Large intestine (tissue), 3 donors: ENCODE results near the gene SLIT1. TPM values are rescaled to one million over a fixed set of nuclear protein-coding genes. Genes with fewer than 3 reads are reported as not detected.

Source experiments
- DNase-seq, 2 donors: peaks; one replicate each; pipeline versions ENCODE4 v3.0.0 to v3.0.0-alpha.2; 2013
- H3K27ac ChIP-seq: one replicate; pipeline ENCODE4 v1.5.1; 2013; ENCODE audit warnings: low read length
- H3K27me3 ChIP-seq: 2 replicates; pipeline ENCODE4 v1.6.1; 2013; ENCODE audit warnings: low read length; ENCODE audit not compliant: control insufficient read depth, insufficient read depth
- H3K36me3 ChIP-seq: 2 replicates; pipeline ENCODE4 v1.6.1; 2013; ENCODE audit warnings: low read length; ENCODE audit not compliant: control insufficient read depth, insufficient read depth
- H3K4me1 ChIP-seq: one replicate; pipeline ENCODE4 v1.6.1; 2013; ENCODE audit warnings: low read length; ENCODE audit not compliant: control insufficient read depth, insufficient read depth
- H3K4me3 ChIP-seq: one replicate; pipeline ENCODE4 v1.5.1; 2013; ENCODE audit warnings: low read length
- H3K9me3 ChIP-seq: one replicate; pipeline ENCODE4 v1.6.1; 2013; ENCODE audit warnings: mild to moderate bottlenecking, low read depth, low read length, moderate library complexity; ENCODE audit not compliant: control insufficient read depth
- WGBS: methylation state at CpG from one replicate; pipeline ENCODE4 v1.1.5; 2013; ENCODE audit warnings: low lambda C conversion rate; ENCODE audit not compliant: insufficient coverage; 5-methylcytosine and 5-hydroxymethylcytosine counted together
- polyA plus RNA-seq: library from polyadenylated mRNA; unstranded; fragments of 120-200 nt; gene quantifications from one replicate; pipeline ENCODE4 v1.2.1, GENCODE V29; 2013

The SLIT1 gene
- polyA plus RNA-seq, 1 donor: 1.6 TPM

- no peaks in the 10 kb centered on the region for H3K4me1 ChIP-seq
- H3K9me3 ChIP-seq: no peaks in the 10 kb centered on the region
- H3K27ac ChIP-seq: no peak overlapping the region
- no CpG with 5 or more reads among the region's 5 CpGs for WGBS
- H3K36me3 ChIP-seq: no peaks in the 10 kb centered on the region
- no peak for DNase-seq
- H3K4me3 ChIP-seq: no peak overlapping the region
- peaks cover 22% of the 10 kb centered on the region for H3K27me3 ChIP-seq
Observed at GRCh38 chr10:97174276-97174775, 11.4 kb downstream of the SLIT1 start.

DNA sequence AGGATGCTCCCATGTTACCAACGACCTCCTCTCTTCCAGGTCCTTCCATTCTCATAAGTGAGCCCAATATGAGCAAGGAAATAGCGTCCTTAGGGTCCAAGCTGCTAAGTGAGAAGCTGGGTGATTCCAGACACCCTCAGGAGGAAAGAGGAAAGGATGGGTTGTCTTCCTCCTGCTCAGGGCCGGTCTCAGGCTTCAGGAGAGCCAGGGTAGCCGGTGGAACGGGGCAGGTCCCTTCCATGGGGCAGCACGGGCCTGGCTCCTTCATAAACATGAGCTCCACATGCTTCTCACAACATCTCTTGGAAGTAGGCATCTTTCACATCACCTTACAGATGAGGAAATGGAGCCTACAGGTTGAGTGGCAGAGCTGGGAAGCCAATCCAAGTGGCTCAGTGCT, 12.7 kb downstream of the SLIT1 start:
- Histone ChIP-seq H3K4me1 (no peaks in the 10 kb centered on the region), H3K27me3 (peaks cover 12% of the 10 kb centered on the region), H3K4me3 (no peak overlapping the region), H3K9me3 (no peaks in the 10 kb centered on the region), H3K27ac (no peak overlapping the region), H3K36me3 (no peaks in the 10 kb centered on the region)
- DNase-seq: no peak
- WGBS: no CpG with 5 or more reads among the region's 6 CpGs

DNA sequence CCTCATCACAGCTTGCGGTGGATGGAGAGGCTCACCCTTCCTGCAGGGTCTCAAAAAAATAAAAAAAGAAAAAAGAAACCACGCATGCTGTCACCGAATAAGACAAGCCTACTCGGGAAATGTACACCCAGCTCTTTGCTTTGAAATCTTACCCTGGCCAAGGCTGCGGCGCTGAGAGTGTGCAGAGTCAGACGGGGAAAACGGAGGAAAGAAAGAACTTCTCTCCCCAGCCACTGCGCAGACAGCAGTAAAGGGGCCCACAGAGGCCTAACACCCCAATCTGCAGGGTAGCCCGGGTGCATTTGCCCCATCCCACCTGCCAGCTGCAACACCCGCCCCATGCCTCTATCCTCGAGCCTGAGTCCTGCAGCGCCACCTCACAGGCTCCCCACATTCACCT, 14.8 kb downstream of the SLIT1 start:
- Histone ChIP-seq H3K27me3 (no peaks in the 10 kb centered on the region), H3K36me3 (no peaks in the 10 kb centered on the region), H3K27ac (no peak overlapping the region), H3K9me3 (no peaks in the 10 kb centered on the region), H3K4me1 (no peaks in the 10 kb centered on the region), H3K4me3 (no peak overlapping the region)
- 80% methylated on average over 1 of the region's 13 CpGs for WGBS
- no peak for DNase-seq

DNA sequence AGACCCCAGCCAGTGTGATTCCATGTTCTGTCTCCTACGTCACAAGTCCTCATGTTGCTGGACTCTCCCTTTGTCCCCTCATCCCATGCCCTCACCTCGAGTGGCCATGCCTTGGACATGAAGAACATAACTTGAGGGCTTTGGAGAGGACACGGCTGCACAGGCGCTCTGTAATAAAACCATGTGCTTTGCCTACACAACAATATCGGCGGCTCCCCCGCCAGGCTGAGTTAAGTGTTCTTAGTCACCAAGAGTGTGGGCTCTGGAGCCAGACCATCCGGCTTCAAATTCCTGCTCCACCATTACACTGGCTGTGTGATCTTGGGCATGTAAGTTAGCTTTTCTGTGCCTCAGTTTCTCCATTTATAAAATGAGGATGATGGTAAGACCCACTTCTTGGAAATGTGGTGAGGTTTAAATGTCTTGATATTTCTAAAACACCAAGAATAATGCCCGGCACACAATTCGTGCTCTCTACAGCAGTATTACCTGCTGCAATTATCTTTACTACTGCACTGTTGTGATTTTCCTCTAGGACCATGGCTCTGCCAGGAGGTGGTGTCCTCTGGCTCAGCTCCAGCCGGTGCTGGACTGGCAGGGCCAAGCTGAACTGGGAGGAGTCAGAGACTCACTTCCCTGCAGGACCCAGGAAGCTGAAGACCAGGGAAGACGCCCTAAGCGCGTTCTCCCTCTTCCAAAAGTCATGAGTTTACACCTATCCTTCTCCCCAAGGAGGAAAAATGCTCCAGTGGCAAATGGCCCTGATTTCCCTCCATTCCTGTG, 15.7 kb downstream of the SLIT1 start:
- no peak overlapping the region for H3K4me3 ChIP-seq
- no peak overlapping the region for H3K27ac ChIP-seq
- no peak for DNase-seq
- no peaks in the 10 kb centered on the region for H3K27me3 ChIP-seq
- no peaks in the 10 kb centered on the region for H3K36me3 ChIP-seq
- no CpG with 5 or more reads among the region's 14 CpGs for WGBS
- no peaks in the 10 kb centered on the region for H3K4me1 ChIP-seq
- H3K9me3 ChIP-seq: no peaks in the 10 kb centered on the region

DNA sequence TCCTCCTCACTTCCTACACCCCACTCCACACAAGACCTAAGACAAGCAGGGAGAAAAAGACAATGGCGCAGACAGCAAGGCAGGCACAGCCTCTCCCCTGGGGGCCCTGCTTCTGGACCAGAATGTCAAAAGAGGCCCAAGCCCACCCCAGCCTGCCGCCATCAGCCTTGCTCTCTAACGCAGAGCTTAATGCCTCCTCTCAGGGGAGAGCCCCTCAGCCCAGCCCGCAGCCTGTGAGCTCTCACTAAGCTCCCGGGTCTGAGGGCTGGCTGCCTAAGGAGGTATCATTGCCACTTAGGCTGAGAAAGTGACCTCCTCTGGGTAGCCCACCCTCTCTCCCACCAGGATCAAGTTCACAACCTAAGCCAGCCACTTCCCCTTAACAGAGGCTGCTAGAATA, 16.7 kb downstream of the SLIT1 start:
- H3K9me3 ChIP-seq: no peaks in the 10 kb centered on the region
- H3K36me3 ChIP-seq: no peaks in the 10 kb centered on the region
- no peaks in the 10 kb centered on the region for H3K4me1 ChIP-seq
- no CpG with 5 or more reads among the region's 5 CpGs for WGBS
- DNase-seq: no peak
- H3K27me3 ChIP-seq: no peaks in the 10 kb centered on the region
- no peak overlapping the region for H3K4me3 ChIP-seq
- no peak overlapping the region for H3K27ac ChIP-seq

GRCh38 chr10:97168645-97169044, 17.1 kb downstream of the SLIT1 start:
- DNase-seq: no peak
- H3K4me3 ChIP-seq: no peak overlapping the region
- no peaks in the 10 kb centered on the region for H3K27me3 ChIP-seq
- no peaks in the 10 kb centered on the region for H3K36me3 ChIP-seq
- WGBS: no CpG with 5 or more reads among the region's 2 CpGs
- no peaks in the 10 kb centered on the region for H3K4me1 ChIP-seq
- H3K27ac ChIP-seq: no peak overlapping the region
- H3K9me3 ChIP-seq: no peaks in the 10 kb centered on the region

- no peaks in the 10 kb centered on the region for H3K36me3 ChIP-seq
- H3K9me3 ChIP-seq: no peaks in the 10 kb centered on the region
- no peak for DNase-seq
- no peak overlapping the region for H3K27ac ChIP-seq
- no peak overlapping the region for H3K4me3 ChIP-seq
- H3K27me3 ChIP-seq: no peaks in the 10 kb centered on the region
- no peaks in the 10 kb centered on the region for H3K4me1 ChIP-seq
- no CpG with 5 or more reads among the region's 8 CpGs for WGBS
Observed at GRCh38 chr10:97165499-97165898, 20.3 kb downstream of the SLIT1 start.

- DNase-seq: no peak
- H3K4me1 ChIP-seq: no peaks in the 10 kb centered on the region
- no peaks in the 10 kb centered on the region for H3K27me3 ChIP-seq
- no peaks in the 10 kb centered on the region for H3K36me3 ChIP-seq
- no peak overlapping the region for H3K4me3 ChIP-seq
- no peak overlapping the region for H3K27ac ChIP-seq
- H3K9me3 ChIP-seq: no peaks in the 10 kb centered on the region
- WGBS: no CpG with 5 or more reads among the region's 17 CpGs
Observed at GRCh38 chr10:97163781-97164501, 21.8 kb downstream of the SLIT1 start.

GRCh38 chr10:97163181-97163580, 22.6 kb downstream of the SLIT1 start:
- H3K4me3 ChIP-seq: no peak overlapping the region
- no peaks in the 10 kb centered on the region for H3K9me3 ChIP-seq
- no CpG with 5 or more reads among the region's 7 CpGs for WGBS
- H3K4me1 ChIP-seq: no peaks in the 10 kb centered on the region
- DNase-seq: no peak
- no peaks in the 10 kb centered on the region for H3K27me3 ChIP-seq
- no peak overlapping the region for H3K27ac ChIP-seq
- H3K36me3 ChIP-seq: no peaks in the 10 kb centered on the region

DNA sequence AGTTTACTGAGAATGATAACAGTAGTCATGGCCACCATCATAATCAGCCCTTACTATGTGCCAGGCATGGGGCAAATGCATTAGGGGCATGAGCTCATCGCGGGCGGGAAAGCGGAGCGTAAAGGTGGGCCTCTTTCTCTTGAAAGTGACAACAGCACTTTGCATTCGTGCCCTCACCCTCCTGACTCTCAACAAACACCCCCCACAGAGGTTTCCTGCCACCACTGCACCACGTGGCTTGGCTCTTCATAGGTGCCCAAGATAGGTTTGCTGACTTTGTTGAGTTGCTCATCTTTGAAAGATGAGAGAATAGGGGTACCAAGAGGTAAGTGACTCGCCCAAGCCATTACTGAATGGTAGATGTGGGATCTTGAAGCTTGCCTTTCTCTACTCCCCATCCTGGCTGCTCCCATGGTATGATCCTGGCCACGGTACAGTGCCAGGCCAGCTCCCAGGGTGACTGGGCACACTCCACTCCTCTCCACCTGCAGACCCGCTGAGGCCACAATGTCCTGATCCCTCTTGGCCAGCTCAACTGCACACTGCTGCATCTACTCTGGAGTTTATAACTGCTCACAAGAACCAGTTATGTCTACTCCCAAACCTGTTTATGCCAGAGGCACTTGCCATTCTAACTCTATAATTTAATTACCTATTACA, 26.0 kb downstream of the SLIT1 start:
- DNase-seq: no peak
- Histone ChIP-seq H3K27me3 (no peaks in the 10 kb centered on the region), H3K36me3 (no peaks in the 10 kb centered on the region), H3K27ac (no peak overlapping the region), H3K4me1 (no peaks in the 10 kb centered on the region), H3K9me3 (no peaks in the 10 kb centered on the region), H3K4me3 (no peak overlapping the region)
- no CpG with 5 or more reads among the region's 10 CpGs for WGBS
